GM15510 (cell line): ENCODE data around the gene NUMA1.

Experiments used
- POLR2A ChIP-seq: IDR thresholded peaks from 3 replicates; pipeline ENCODE4 v1.6.1; 2011; ENCODE audit warnings: borderline replicate concordance; ENCODE audit not compliant: insufficient read length; ENCODE audit errors: extremely low read depth

The NUMA1 gene

DNA sequence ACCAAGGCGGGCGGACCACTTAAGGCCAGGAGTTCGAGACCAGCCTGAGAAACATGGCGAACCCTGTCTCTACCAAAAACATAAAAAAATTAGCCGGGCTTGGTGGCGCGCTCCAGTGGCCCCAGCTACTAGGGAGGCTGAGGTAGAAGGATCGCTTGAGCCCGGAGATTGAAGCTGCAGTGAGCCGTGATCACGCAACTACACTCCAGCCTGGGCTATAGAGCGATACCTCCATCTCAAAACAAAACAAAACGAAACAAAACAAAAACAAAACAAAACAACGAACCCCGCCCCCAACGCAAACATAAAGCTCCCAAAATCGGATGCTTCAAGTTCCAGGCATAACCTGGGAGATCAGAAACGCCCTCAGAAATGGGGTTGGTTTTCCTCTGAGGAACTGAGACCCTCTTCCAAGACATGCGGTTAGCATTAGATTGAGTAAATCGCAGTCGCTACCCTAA is 872 bp upstream of the NUMA1 start:
- TF ChIP-seq POLR2A: no peak

DNA sequence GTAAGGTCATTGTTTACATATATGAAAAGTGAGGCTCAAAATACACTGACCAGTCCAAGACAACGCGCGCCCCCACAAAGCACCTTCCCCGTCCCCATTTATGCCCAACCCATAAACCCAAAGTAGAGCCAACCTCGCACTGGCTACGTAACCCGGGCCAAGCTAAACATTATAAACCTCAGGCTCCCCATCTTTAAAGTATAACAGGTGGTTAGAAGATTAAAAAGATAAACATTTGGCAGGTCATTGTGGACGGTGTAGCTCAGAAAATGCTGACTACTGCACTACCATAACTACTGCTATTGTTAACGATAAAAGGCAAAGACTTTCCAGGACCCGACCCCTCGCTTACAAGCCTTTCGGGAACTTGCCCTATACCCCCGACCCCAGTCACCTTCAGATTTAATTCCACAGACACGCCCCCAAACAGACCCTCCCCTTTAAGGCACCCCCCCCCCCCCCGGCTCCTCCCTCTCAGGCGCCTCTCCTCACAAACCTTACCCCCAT is 470 bp downstream of the NUMA1 start:
- no peak for TF ChIP-seq POLR2A

DNA sequence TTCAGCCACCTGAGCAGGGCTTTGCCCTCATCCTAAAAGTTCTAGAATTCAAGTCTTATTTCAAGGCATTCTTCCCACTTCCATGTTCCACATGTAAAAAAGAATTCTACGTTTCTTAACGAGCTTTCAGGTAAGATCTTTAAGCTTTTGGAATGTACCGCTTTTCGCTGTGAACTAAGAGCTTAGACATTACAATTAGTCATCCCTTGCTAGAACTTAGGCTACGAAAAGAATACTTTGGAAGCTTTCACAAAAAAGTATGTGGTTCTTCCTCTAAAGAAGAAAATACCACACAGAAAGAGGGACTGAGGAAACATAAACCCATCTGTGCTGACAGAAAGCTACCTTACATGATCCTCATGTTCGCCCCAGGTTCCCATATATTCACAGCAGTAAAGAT is 1.9 kb downstream of the NUMA1 start:
- no peak for TF ChIP-seq POLR2A

DNA sequence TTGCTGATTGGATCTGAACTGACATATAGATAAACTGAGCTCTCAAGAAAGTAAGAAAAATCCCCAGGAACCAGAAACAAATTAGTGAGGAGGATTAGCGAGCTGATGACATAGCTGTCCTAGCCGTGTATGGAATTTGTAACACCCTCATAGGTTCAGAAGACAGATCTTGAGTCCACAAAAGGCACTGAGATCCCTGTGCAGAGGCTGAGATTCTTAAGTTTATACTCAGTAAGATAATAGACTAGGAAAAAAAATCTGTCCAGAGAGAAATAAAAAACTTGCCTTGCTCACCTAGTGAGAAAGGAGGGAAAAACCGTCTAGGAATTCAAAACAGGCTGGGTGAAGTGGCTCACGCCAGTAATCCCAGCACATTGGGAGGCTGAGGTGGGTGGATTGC is 4.6 kb downstream of the NUMA1 start:
- no peak for TF ChIP-seq POLR2A

DNA sequence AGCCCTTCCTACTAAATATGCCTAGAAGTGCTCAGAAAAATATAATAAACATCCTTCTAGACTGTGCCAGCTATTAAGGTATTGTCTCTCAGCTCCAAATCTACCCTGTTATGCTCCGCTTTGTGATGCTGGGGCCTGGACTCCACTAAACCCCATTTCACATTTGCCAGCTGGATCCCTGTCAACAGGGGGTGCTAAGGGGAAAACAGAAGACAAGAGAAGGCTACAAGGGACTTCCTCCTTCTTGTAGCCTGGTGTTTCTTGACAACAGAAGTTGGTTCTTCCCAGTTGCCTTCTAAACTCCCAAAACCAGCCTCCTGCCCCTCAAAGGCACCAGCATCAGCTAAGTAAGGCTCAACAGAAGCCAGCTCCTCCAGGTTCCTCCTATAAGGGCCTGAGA is 5.2 kb downstream of the NUMA1 start:
- TF ChIP-seq POLR2A: no peak

- no peak for TF ChIP-seq POLR2A
Observed at GRCh38 chr11:72072348-72072747, 8.0 kb downstream of the NUMA1 start.

DNA sequence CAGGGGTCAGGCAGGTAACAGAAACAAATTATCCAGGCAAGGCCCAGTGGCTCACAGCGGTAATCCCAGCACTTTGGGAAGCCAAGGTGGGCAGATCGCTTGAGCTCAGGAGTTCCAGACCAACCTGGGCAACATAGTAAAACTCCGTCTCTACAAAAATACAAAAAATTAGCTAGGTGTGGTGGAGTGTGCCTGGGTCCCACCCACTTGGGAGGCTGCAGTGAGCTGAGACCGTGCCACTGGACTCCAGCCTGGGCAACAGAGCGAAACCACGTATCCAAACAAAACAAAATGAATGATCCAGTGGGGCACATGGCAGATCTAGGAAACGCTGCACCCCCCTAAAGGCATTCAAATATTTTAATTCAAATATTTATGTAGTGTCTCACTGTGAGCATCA is 9.9 kb downstream of the NUMA1 start:
- no peak for TF ChIP-seq POLR2A

- peak; percentile 31 for TF ChIP-seq POLR2A
Observed at GRCh38 chr11:72069787-72070251, 10.5 kb downstream of the NUMA1 start.

- no peak for TF ChIP-seq POLR2A
Observed at GRCh38 chr11:72069200-72069599, 11.1 kb downstream of the NUMA1 start.

- no peak for TF ChIP-seq POLR2A
Observed at GRCh38 chr11:72067676-72068075, 12.7 kb downstream of the NUMA1 start.

DNA sequence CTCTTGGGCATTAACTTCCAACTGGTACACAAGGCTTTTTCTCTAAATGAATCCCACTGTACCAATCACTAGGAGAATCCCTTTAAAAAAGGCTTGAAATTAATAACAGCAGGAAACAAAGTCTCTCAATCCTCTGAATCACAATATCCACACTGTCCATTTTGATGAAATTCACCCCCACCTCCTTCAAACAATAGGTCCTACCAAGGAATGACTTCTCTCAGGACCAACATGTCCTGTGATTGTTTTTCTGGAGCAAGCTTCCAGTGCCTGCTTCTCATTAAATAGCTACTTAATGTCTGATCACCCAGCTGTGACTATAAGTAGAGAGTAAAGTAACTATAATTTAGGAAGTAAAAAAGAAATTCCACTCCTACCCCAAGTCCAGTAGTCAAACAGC is 13.1 kb downstream of the NUMA1 start:
- TF ChIP-seq POLR2A: no peak

- TF ChIP-seq POLR2A: no peak
Observed at GRCh38 chr11:72066855-72067254, 13.5 kb downstream of the NUMA1 start.

GRCh38 chr11:72061739-72062396 is 18.5 kb downstream of the NUMA1 start:
- TF ChIP-seq POLR2A: no peak

GRCh38 chr11:72058416-72059034 is 21.8 kb downstream of the NUMA1 start:
- TF ChIP-seq POLR2A: no peak

GRCh38 chr11:72048766-72049460 is 31.4 kb downstream of the NUMA1 start:
- TF ChIP-seq POLR2A: no peak

DNA sequence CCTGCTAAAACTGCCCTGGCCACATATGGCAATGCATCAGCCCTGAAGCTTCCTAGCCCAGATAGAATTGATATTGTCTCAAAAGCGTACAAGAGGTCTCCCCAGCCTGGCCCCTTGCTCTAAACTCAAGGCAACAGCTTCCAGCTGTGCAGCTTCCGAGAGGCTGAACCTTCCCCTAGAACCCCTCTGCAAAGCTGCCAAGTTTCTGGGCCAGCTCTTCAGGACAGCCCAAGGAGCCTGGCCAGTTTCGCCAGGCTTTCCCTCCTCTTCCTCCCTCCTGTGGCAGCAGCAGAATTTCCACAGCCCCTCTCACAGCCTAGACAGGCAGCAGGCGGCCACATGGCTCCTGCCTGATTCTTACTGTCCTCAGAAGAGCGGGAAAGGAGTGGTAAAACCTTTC is 34.5 kb downstream of the NUMA1 start:
- no peak for TF ChIP-seq POLR2A

- TF ChIP-seq POLR2A: no peak
Observed at GRCh38 chr11:72042064-72042745, 38.1 kb downstream of the NUMA1 start.
